Activated B cell treated with CpG ODN at 0.5 μM for 24 hours (primary cell): Measurements from ENCODE around the gene PPARG. TPM values are rescaled to one million over a fixed set of nuclear protein-coding genes. Genes with fewer than 3 reads are reported as not detected.
"Not testable (repeated sequence)": the region's sequence is repeated elsewhere in the genome, so short reads cannot be mapped to it uniquely, and the experiment has no call there.

Experiments
- ATAC-seq: fragments of 200-7000 bp; cut with Tn5 transposase; one replicate; pipeline ENCODE4 v1.10.0; 2021; ENCODE audit warnings: low read depth, mild to moderate bottlenecking, moderate library complexity
- CTCF ChIA-PET: fragments of 350-600 bp; sonication (Branson Sonifier 250); formaldehyde crosslinking; loops from one replicate; lab custom pipeline; 2021; ENCODE audit warnings: antibody characterized with exemption; lab: Charles Lee
- POLR2A ChIA-PET: fragments of 350-600 bp; sonication (Branson Sonifier 250); formaldehyde crosslinking; loops from one replicate; lab custom pipeline; 2021; ENCODE audit warnings: antibody characterized with exemption; lab: Charles Lee
- DNase-seq: peaks from one replicate; pipeline ENCODE4 v3.0.0; 2022
- H3K27ac Mint-ChIP-seq: one replicate; pipeline ENCODE4 v1.8.0; 2020; ENCODE audit warnings: mixed read lengths
- H3K27me3 Mint-ChIP-seq: one replicate; pipeline ENCODE4 v1.8.0; 2021; ENCODE audit warnings: mixed read lengths
- H3K36me3 Mint-ChIP-seq: one replicate; pipeline ENCODE4 v1.8.0; 2021; ENCODE audit warnings: low read depth, mixed read lengths
- H3K4me1 Mint-ChIP-seq: one replicate; pipeline ENCODE4 v1.8.0; 2021; ENCODE audit warnings: mixed read lengths
- H3K4me3 Mint-ChIP-seq: one replicate; pipeline ENCODE4 v1.8.0; 2020; ENCODE audit warnings: mild to moderate bottlenecking, mixed read lengths
- H3K9me3 Mint-ChIP-seq: one replicate; pipeline ENCODE4 v1.8.0; 2020; ENCODE audit warnings: mixed read lengths
- CTCF ChIP-seq: fragments of 200-600 bp; IDR thresholded peaks from one replicate; pipeline ENCODE4 v1.8.0; 2022; ENCODE audit warnings: antibody characterized with exemption, mild to moderate bottlenecking
- intact Hi-C: fragments of 100-400 bp; cut with micrococcal nuclease; formaldehyde crosslinking; loops from one replicate; pipeline ENCODE4 v1.15.1; 2024
- total RNA-seq: library from RNA; stranded (reverse); gene quantifications from 2 replicates; pipeline ENCODE4 v1.2.3, GENCODE V29; 2022

The PPARG gene
- total RNA-seq, 1 donor from 2014 or later, result not detected

- ChIA-PET POLR2A (no interaction called here), CTCF (no interaction called here)
- Mint-ChIP-seq H3K4me1 (no peaks in the 10 kb centered on the region), H3K9me3 (peaks cover 9% of the 10 kb centered on the region), H3K27ac (no peak overlapping the region), H3K36me3 (no peaks in the 10 kb centered on the region), H3K4me3 (no peak overlapping the region), H3K27me3 (peaks cover 29% of the 10 kb centered on the region)
- TF ChIP-seq CTCF, result no peak
- ATAC-seq, result no peak
- DNase-seq, result no peak
- intact Hi-C loops, result no loop called here
These were observed 39.4 kb upstream of the PPARG start for GRCh38 chr3:12249519-12249918.

- Mint-ChIP-seq H3K27ac (no peak overlapping the region), H3K4me1 (no peaks in the 10 kb centered on the region), H3K36me3 (no peaks in the 10 kb centered on the region), H3K4me3 (no peak overlapping the region), H3K9me3 (peaks cover 11% of the 10 kb centered on the region), H3K27me3 (peaks cover 19% of the 10 kb centered on the region)
- ChIA-PET POLR2A (no interaction called here), CTCF (no interaction called here)
- intact Hi-C loops, result no loop called here
- TF ChIP-seq CTCF, result no peak
- ATAC-seq (no peak), DNase-seq (no peak)
These were observed 36.0 kb upstream of the PPARG start for GRCh38 chr3:12252889-12253288.

GRCh38 chr3:12253516-12254343, 35.1 kb upstream of the PPARG start:
- CTCF ChIA-PET, result no interaction called here
- ATAC-seq (no peak), DNase-seq (no peak)
- POLR2A ChIA-PET, result no interaction called here
- peaks cover 25% of the 10 kb centered on the region for H3K27me3 Mint-ChIP-seq
- no peak overlapping the region for H3K27ac Mint-ChIP-seq
- peaks cover 11% of the 10 kb centered on the region for H3K9me3 Mint-ChIP-seq
- intact Hi-C loops, result no loop called here
- H3K4me3 Mint-ChIP-seq, result no peak overlapping the region
- no peaks in the 10 kb centered on the region for H3K4me1 Mint-ChIP-seq
- H3K36me3 Mint-ChIP-seq, result no peaks in the 10 kb centered on the region
- TF ChIP-seq CTCF, result no peak

- H3K4me1 Mint-ChIP-seq, result no peaks in the 10 kb centered on the region
- DNase-seq, result no peak
- no peaks in the 10 kb centered on the region for H3K36me3 Mint-ChIP-seq
- ChIA-PET CTCF (no interaction called here), POLR2A (interaction anchor here (0.6 kb wide), 1 partner anchor 974 kb away, joined by 3 read pairs; no protein-coding TSS in a partner anchor)
- H3K27me3 Mint-ChIP-seq, result peaks cover 16% of the 10 kb centered on the region
- no peak overlapping the region for H3K4me3 Mint-ChIP-seq
- no peak overlapping the region for H3K27ac Mint-ChIP-seq
- TF ChIP-seq CTCF, result no peak
- peaks cover 2% of the 10 kb centered on the region for H3K9me3 Mint-ChIP-seq
- intact Hi-C loops, result no loop called here
- ATAC-seq, result no peak
These were observed 33.5 kb upstream of the PPARG start for GRCh38 chr3:12255393-12255792.

GRCh38 chr3:12258911-12259310, 30.0 kb upstream of the PPARG start:
- Mint-ChIP-seq H3K27ac (no peak overlapping the region), H3K9me3 (peaks cover 2% of the 10 kb centered on the region), H3K27me3 (peaks cover 17% of the 10 kb centered on the region), H3K4me1 (no peaks in the 10 kb centered on the region), H3K36me3 (no peaks in the 10 kb centered on the region), H3K4me3 (no peak overlapping the region)
- ChIA-PET CTCF (no interaction called here), POLR2A (no interaction called here)
- TF ChIP-seq CTCF, result no peak
- DNase-seq (no peak), ATAC-seq (no peak)
- intact Hi-C loops, result no loop called here

- not testable (repeated sequence) for H3K4me3 Mint-ChIP-seq
These were observed 26.7 kb upstream of the PPARG start for GRCh38 chr3:12262173-12262572.

More at GRCh38 chr3:12262173-12262572, 26.7 kb upstream of the PPARG start:
- intact Hi-C loops, H3K36me3 Mint-ChIP-seq, H3K4me1 Mint-ChIP-seq, ATAC-seq, H3K9me3 Mint-ChIP-seq, POLR2A ChIA-PET, DNase-seq, H3K27ac Mint-ChIP-seq, CTCF ChIA-PET: not testable (repeated sequence)
- peaks cover 12% of the 10 kb centered on the region for H3K27me3 Mint-ChIP-seq
